HFFc6 (cell line): ENCODE results near the gene FAHD1. TPM values are rescaled to one million over a fixed set of nuclear protein-coding genes. Genes with fewer than 3 reads are reported as not detected.

Source experiments
- DNase-seq: peaks from one replicate; pipeline ENCODE4 v3.0.0-alpha.2; 2018
- H3K27ac Mint-ChIP-seq: 2 replicates; pipeline ENCODE4 v1.8.0; 2020; ENCODE audit warnings: mild to moderate bottlenecking, mixed read lengths
- H3K27me3 Mint-ChIP-seq: 2 replicates; pipeline ENCODE4 v1.8.0; 2021; ENCODE audit warnings: mild to moderate bottlenecking, moderate library complexity, mixed read lengths; ENCODE audit not compliant: insufficient read depth
- H3K36me3 Mint-ChIP-seq: 2 replicates; pipeline ENCODE4 v1.8.0; 2021; ENCODE audit warnings: low read depth, mixed read lengths
- H3K4me1 Mint-ChIP-seq: 2 replicates; pipeline ENCODE4 v1.8.0; 2020; ENCODE audit warnings: low read depth, mixed read lengths
- H3K4me3 Mint-ChIP-seq: 2 replicates; pipeline ENCODE4 v1.8.0; 2020; ENCODE audit warnings: mild to moderate bottlenecking, moderate library complexity, mixed read lengths
- H3K9me3 Mint-ChIP-seq: 2 replicates; pipeline ENCODE4 v1.8.0; 2020; ENCODE audit warnings: mild to moderate bottlenecking, mixed read lengths
- CTCF ChIP-seq: fragments of 200-600 bp; sonication (generic); IDR thresholded peaks from 2 replicates; pipeline ENCODE4 v1.5.0; 2021; ENCODE audit warnings: antibody characterized with exemption, mild to moderate bottlenecking
- total RNA-seq, 6 experiments: library from RNA; stranded (reverse); fragmentation: NEBNext Ultra II Directional; extraction: Animal tissue kit (Norgen Biotek cat#: 25700); gene quantifications; 2 replicates in 1 of 6; 3 replicates in 5 of 6; pipeline ENCODE4 v1.2.3, GENCODE V29; 2021

Gene FAHD1
- total RNA-seq, 6 experiments from 2014 or later = 29.4 to 40.7 (median 31.2) TPM

DNA sequence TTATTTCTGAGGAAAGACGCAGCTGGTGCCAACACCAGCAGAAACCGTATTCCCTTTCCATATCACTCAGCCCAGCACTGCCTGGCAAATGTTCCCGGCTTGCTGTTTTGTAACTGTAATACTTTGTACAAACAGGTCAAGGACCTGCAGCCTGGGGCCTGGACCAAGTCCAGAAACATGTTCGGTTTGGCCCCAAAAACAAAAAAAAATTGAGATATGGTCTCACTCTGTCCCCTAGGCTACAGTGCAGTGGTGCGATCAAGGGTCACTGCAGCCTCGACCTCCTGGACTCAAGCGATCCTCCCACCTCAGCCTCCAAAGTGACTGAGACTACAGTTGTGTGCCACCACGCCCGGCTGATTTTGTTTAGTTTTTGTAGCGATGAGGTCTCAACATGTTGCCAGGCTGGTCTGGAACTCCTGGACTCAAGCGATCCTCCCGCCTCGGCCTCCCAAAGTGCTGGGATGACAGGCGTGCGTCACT, 1.6 kb upstream of the FAHD1 start:
- Mint-ChIP-seq H3K4me1 (peaks cover 33% of the 10 kb centered on the region), H3K9me3 (no peaks in the 10 kb centered on the region), H3K27ac (no peak overlapping the region), H3K36me3 (peaks cover 6% of the 10 kb centered on the region), H3K4me3 (peak overlapping the region; percentile 81), H3K27me3 (peaks cover 3% of the 10 kb centered on the region; the same call in 1 of the 2 replicates)
- TF ChIP-seq CTCF = no peak
- no peak for DNase-seq

- Mint-ChIP-seq H3K4me1 (peaks cover 33% of the 10 kb centered on the region), H3K36me3 (peaks cover 6% of the 10 kb centered on the region), H3K9me3 (no peaks in the 10 kb centered on the region), H3K27ac (no peak overlapping the region), H3K27me3 (peaks cover 3% of the 10 kb centered on the region; the same call in 1 of the 2 replicates), H3K4me3 (peak overlapping the region; percentile 81)
- TF ChIP-seq CTCF = peak; percentile 11; the same call in 1 of the 2 replicates
- peak; percentile 6 for DNase-seq
Measured at GRCh38 chr16:1825864-1826690, 929 bp upstream of the FAHD1 start.

DNA sequence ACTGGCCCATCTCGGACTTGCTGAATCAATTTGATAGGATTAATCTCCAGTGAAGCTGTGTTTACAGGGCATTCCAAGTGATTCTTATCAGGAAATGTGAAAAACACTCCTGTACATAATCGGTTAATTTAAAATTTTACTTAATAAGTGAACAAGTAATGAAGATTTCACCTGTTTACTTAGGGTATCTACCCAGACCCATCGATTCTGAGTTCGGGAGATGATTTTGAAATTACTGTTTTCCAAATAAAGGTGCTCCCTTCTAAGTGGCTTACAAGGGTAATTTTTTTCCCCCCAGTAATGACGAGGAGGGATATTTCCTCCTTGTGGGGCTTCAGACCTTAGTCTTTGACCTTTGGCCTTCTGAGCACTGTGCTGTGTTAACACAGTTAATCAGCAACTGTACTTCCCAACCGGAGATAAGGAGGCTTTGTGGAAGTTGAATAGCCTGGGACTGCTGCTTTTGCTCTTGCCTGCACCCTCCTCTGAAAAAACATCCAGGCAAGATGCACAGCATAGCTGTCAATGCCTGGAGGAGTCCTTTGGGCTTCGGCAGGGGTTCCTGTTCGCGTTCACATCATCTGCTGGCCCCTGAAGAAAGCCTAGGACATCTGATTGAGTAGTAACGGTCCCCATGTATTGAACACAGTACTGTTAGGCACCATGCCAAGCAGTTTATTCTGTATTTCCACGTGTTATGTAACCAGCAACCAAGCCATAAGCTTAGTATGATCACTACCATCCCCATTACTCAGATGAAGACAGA, 1.8 kb downstream of the FAHD1 start:
- H3K9me3 Mint-ChIP-seq = no peaks in the 10 kb centered on the region
- TF ChIP-seq CTCF = no peak
- no peak for DNase-seq
- H3K36me3 Mint-ChIP-seq = peaks cover 11% of the 10 kb centered on the region
- H3K27me3 Mint-ChIP-seq = peaks cover 6% of the 10 kb centered on the region
- H3K4me1 Mint-ChIP-seq = peaks cover 34% of the 10 kb centered on the region
- H3K27ac Mint-ChIP-seq = no peak overlapping the region
- peak overlapping the region; percentile 97 for H3K4me3 Mint-ChIP-seq

- Mint-ChIP-seq H3K27me3 (peaks cover 3% of the 10 kb centered on the region), H3K27ac (no peak overlapping the region), H3K4me1 (peaks cover 25% of the 10 kb centered on the region), H3K4me3 (no peak overlapping the region), H3K9me3 (no peaks in the 10 kb centered on the region), H3K36me3 (peaks cover 11% of the 10 kb centered on the region)
- DNase-seq = no peak
- TF ChIP-seq CTCF = no peak
Measured at GRCh38 chr16:1830213-1830612, 3.2 kb downstream of the FAHD1 start.

- H3K9me3 Mint-ChIP-seq = no peaks in the 10 kb centered on the region
- TF ChIP-seq CTCF = no peak
- no peak overlapping the region for H3K27ac Mint-ChIP-seq
- H3K27me3 Mint-ChIP-seq = peaks cover 3% of the 10 kb centered on the region
- H3K4me3 Mint-ChIP-seq = no peak overlapping the region
- H3K4me1 Mint-ChIP-seq = peaks cover 25% of the 10 kb centered on the region
- H3K36me3 Mint-ChIP-seq = peaks cover 11% of the 10 kb centered on the region
- DNase-seq = no peak
Measured at GRCh38 chr16:1831186-1832075, 4.4 kb downstream of the FAHD1 start.
